GM12878 (cell line): ENCODE data around the gene FAM81A. TPM values are rescaled to one million over a fixed set of nuclear protein-coding genes. Genes with fewer than 3 reads are reported as not detected.
"Not testable (repeated sequence)": the region's sequence is repeated elsewhere in the genome, so short reads cannot be mapped to it uniquely, and the experiment has no call there.

Experiments
- ATAC-seq: fragments of 200-7000 bp; cut with Tn5 transposase; 3 replicates; pipeline ENCODE4 v1.9.1; 2020; ENCODE audit warnings: mild to moderate bottlenecking, moderate library complexity
- BruUV-seq: library from RNA; stranded (reverse); fragments of 400-500 nt; replicated peaks from 2 replicates; lab custom pipeline; 2021; lab: Mats Ljungman, UMichigan
- CTCF ChIA-PET: fragments of 300-600 bp; sonication (Branson Sonifier 250); formaldehyde crosslinking; extraction: SDS; loops from one replicate; lab custom pipeline; 2021; ENCODE audit warnings: inconsistent platforms; lab: Yijun Ruan, JAX
- POLR2A ChIA-PET: fragments of 350-600 bp; formaldehyde crosslinking; extraction: SDS; loops from one replicate; lab custom pipeline; 2021; ENCODE audit warnings: inconsistent platforms; lab: Charles Lee
- RAD21 ChIA-PET: fragments of 300-600 bp; sonication (Branson Sonifier 250); formaldehyde crosslinking; loops from one replicate; lab custom pipeline; 2023; ENCODE audit warnings: antibody characterized with exemption; ENCODE audit not compliant: unreplicated experiment; lab: Charles Lee
- SMC1A ChIA-PET: fragments of 300-600 bp; sonication (Branson Sonifier 250); formaldehyde crosslinking; loops from one replicate; lab custom pipeline; 2023; ENCODE audit not compliant: unreplicated experiment, uncharacterized antibody; lab: Charles Lee
- DNase-seq: peaks from one replicate; pipeline ENCODE4 v3.0.0-alpha.2; 2011; ENCODE audit warnings: low read depth, low spot score
- FAIRE-seq: peaks from 3 replicates; lab custom pipeline; 2011; peaks lifted over from hg19 to GRCh38; lab: Jason Lieb, UNC
- H2AFZ ChIP-seq: 2 replicates; pipeline ENCODE4 v1.6.0; 2011; ENCODE audit warnings: low read depth, low read length, control low read depth; ENCODE audit not compliant: control insufficient read depth
- H3K27ac ChIP-seq: 2 replicates; pipeline ENCODE4 v1.5.1; 2011; ENCODE audit warnings: control low read depth; ENCODE audit not compliant: control insufficient read depth, insufficient read depth
- H3K27me3 ChIP-seq, 2 experiments: replicated peaks in 1 of 2; 2 replicates each; pipeline versions ENCODE4 v1.6.0 to v1.6.1; 2011; ENCODE audit warnings: low read length in 1 of 2; ENCODE audit not compliant: control insufficient read depth in 2 of 2, insufficient read depth in 2 of 2
- H3K36me3 ChIP-seq, 2 experiments: 2 replicates each; pipeline ENCODE4 v1.5.1; 2011; ENCODE audit warnings: low read length in 1 of 2; ENCODE audit not compliant: control insufficient read depth in 2 of 2, insufficient read depth in 2 of 2
- H3K4me1 ChIP-seq: 2 replicates; pipeline ENCODE4 v1.6.1; 2011; ENCODE audit warnings: mild to moderate bottlenecking, low read length, moderate library complexity, mixed read lengths; ENCODE audit not compliant: control insufficient read depth, insufficient read depth
- H3K4me2 ChIP-seq: 2 replicates; pipeline ENCODE4 v1.6.0; 2011; ENCODE audit warnings: control low read depth; ENCODE audit not compliant: control insufficient read depth, insufficient read depth
- H3K4me3 ChIP-seq: fragments of 200-600 bp; sonication (generic); 2 replicates; pipeline ENCODE4 v1.5.1; 2016
- H3K79me2 ChIP-seq: 2 replicates; pipeline ENCODE4 v1.6.0; 2011; ENCODE audit warnings: low read length; ENCODE audit not compliant: control insufficient read depth, insufficient read depth
- H3K9ac ChIP-seq: 2 replicates; pipeline ENCODE4 v1.8.0; 2011; ENCODE audit warnings: low read length, control low read depth, mixed read lengths; ENCODE audit not compliant: control insufficient read depth, insufficient read depth
- H3K9me3 ChIP-seq: replicated peaks from 3 replicates; pipeline ENCODE4 v1.5.1; 2011; ENCODE audit warnings: mild to moderate bottlenecking, low read length; ENCODE audit not compliant: control insufficient read depth, insufficient read depth
- H4K20me1 ChIP-seq: 2 replicates; pipeline ENCODE4 v1.6.0; 2011; ENCODE audit not compliant: control insufficient read depth, insufficient read depth
- MEF2B ChIP-seq: fragments of 450-650 bp; IDR thresholded peaks from 2 replicates; pipeline ENCODE4 v1.6.1; 2018; ENCODE audit warnings: mild to moderate bottlenecking, moderate library complexity; ENCODE audit not compliant: partially characterized antibody, poor library complexity, severe bottlenecking
- POLR2AphosphoS2 ChIP-seq: IDR thresholded peaks from 2 replicates; pipeline ENCODE4 v1.6.1; 2011; ENCODE audit warnings: low read depth, mild to moderate bottlenecking, low read length, improper control_type of control experiment, moderate library complexity
- RAD51 ChIP-seq: fragments of 450-650 bp; IDR thresholded peaks from 2 replicates; pipeline ENCODE4 v1.6.1; 2016; ENCODE audit warnings: moderate library complexity, mild to moderate bottlenecking, inconsistent platforms
- ZBTB4 ChIP-seq: fragments of 450-650 bp; formaldehyde crosslinking; IDR thresholded peaks from 2 replicates; pipeline ENCODE4 v1.4.0; 2022; ENCODE audit warnings: mild to moderate bottlenecking, moderate library complexity
- WGBS: methylation state at CpG from one replicate; pipeline ENCODE4 v1.1.6; 2016; ENCODE audit warnings: low lambda C conversion rate; ENCODE audit not compliant: insufficient replicate concordance, insufficient coverage; ENCODE audit errors: missing lambda C conversion rate; 5-methylcytosine and 5-hydroxymethylcytosine counted together
- in situ Hi-C: fragments of 300-500 bp; cut with MboI; formaldehyde crosslinking; loops from 9 replicates; pipeline ENCODE4 v1.14.3; 2018; ENCODE audit warnings: mixed read lengths
- intact Hi-C: fragments of 100-400 bp; cut with micrococcal nuclease; formaldehyde crosslinking; loops from one replicate; pipeline ENCODE4 v1.14.2; 2022; ENCODE audit not compliant: unreplicated experiment
- polyA plus RNA-seq, 11 experiments: library from polyadenylated mRNA; depleted of rRNA in 4 of 11; unstranded in 6 of 11; stranded (reverse) in 5 of 11; fragments of >200 nt; fragmentation: Nextera tagmentation in 4 of 11; fragmentation: Illumina TruSeq in 1 of 11; extraction: Ambion mirVana in 4 of 11; extraction: Trizol in 1 of 11; gene quantifications; 1 replicate in 1 of 11; 2 replicates in 10 of 11; pipeline versions ENCODE4 v1.2.1 to v1.2.3, GENCODE V29; 2011 to 2016; ENCODE audit warnings: inconsistent platforms in 2 of 11, missing spikeins in 2 of 11, low read depth in 1 of 11
- total RNA-seq, 4 experiments: library from RNA; depleted of rRNA in 3 of 4; stranded (reverse); fragments of >200 nt in 3 of 4; fragmentation: Illumina TruSeq in 1 of 4; extraction: Trizol in 1 of 4; gene quantifications; 2 replicates each; pipeline versions ENCODE4 v1.2.1 to v1.2.3, GENCODE V29; 2013 to 2021

FAM81A gene
- total and polyA plus RNA-seq, 10 of the 15 experiments (the other 5 are each of a cell fraction or from before 2014, with no cell fraction given): 0.18 to 34.5 (median 16.2) TPM

DNA sequence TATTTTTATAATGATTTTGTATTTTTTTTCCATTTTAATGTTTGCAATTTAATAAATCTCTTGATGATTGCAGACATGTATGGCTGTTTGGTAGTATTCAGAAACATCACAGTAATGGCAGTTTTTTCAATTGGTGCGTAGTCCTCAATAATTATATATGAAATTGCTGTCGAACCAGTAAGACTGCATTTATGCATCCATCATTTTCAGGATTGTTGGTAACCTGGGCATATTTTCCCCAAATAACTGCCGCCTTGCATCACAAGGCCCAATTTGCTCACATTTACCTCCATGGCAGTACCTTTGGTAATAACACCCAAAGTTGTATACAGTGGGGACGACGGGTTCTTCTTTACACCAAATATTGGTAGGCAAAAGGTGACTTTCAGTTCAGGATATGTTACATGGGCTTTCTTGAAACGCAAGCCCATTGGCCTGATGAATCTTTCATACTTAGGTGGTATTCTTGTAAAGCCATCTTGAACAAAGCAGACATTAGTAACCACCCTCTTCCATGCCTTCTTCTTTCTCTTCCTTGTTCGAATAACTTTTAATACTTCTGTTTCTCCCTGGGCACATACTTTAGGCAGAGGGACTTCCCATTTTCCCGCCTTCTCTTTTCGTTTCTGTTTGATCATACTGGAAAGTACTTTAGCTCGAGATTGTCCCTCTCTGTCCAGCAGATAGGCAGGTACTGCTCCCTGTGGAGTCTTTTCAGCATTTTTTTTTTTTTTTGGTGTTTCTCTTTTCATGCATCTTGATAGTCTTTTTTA is 36.7 kb upstream of the FAM81A start:
- H2AFZ ChIP-seq, H3K27me3 ChIP-seq, BruUV-seq, H3K79me2 ChIP-seq, DNase-seq, H3K4me3 ChIP-seq, H3K9ac ChIP-seq, H4K20me1 ChIP-seq, H3K9me3 ChIP-seq, in situ Hi-C loops, ATAC-seq, intact Hi-C loops, H3K36me3 ChIP-seq: not testable (repeated sequence)
- H3K4me2 ChIP-seq: peak overlapping the region; percentile 81; the same call in 1 of the 2 replicates
- peaks cover 59% of the 10 kb centered on the region for H3K4me1 ChIP-seq
- SMC1A ChIA-PET: interaction anchor here (1.1 to 6.4 kb wide), 4 partner anchors 7 to 27 kb away, joined by 3 to 67 read pairs (median 8); no protein-coding TSS in a partner anchor
- POLR2A ChIA-PET: interaction anchor here (0.6 to 3.2 kb wide), 3 partner anchors 10 to 27 kb away, joined by 3 to 21 read pairs (median 6); no protein-coding TSS in a partner anchor
- RAD21 ChIA-PET: interaction anchor here (0.7 to 6.6 kb wide), 5 partner anchors 9 to 100 kb away, joined by 3 to 78 read pairs (median 4); no protein-coding TSS in a partner anchor
- CTCF ChIA-PET: interaction anchor here (1.1 to 2.8 kb wide), 2 partner anchors 9 to 154 kb away, joined by 3 to 24 read pairs; no protein-coding TSS in a partner anchor
- WGBS: 94% methylated on average over 10 of the region's 10 CpGs
- FAIRE-seq: peak; percentile 52
- peak overlapping the region; percentile 87; the same call in 1 of the 2 replicates for H3K27ac ChIP-seq

DNA sequence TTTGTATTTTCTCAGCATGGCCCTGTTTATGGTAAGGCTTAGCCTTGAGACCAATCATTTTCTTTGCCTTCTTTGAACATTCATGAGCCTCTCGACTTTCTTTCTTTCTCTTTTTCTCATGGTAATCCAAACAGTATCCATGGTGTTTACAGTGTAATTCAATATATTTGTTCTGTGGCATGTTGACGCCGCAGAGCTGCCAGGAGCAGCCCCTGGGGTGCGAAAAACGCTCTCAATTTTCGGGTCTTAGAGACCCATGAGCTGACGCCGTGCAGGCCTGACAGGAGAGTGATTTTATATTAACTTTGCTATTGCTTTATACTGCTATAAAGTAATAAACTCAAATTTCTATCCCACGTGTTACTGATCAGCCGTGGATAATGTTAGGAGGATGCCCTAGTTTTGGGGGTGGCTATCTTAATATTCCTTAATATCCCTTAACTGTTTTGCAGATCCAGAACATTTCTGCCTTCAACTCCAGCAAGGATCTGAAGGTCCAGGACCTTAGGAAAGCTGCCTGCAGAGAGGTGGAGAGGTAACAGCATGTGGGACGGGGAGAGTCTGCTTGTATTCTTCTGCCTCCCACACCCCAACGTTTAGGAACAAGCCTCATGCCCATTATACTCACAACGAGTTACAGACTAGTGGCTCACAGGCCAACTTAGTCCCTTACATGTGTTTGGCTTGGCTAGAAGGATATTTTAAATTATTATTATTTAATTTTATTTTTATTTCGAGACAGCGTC is 36.0 kb upstream of the FAM81A start:
- Histone ChIP-seq H3K4me2 (peak overlapping the region; percentile 81; the same call in 1 of the 2 replicates), H4K20me1 (no peaks in the 10 kb centered on the region), H3K9ac (no peak overlapping the region), H3K27me3 (no peaks in the 10 kb centered on the region), H3K4me3 (no peak overlapping the region), H3K4me1 (peaks cover 63% of the 10 kb centered on the region), H3K79me2 (no peaks in the 10 kb centered on the region; the same call in none of the 2 replicates), H2AFZ (no peak overlapping the region), H3K27ac (peak overlapping the region; percentile 3; the same call in 1 of the 2 replicates), H3K36me3 (no peaks in the 10 kb centered on the region), H3K9me3 (no peaks in the 10 kb centered on the region)
- ChIA-PET RAD21 (interaction anchor here (0.7 to 1.3 kb wide), 2 partner anchors 8 to 80 kb away, joined by 4 to 5 read pairs; no protein-coding TSS in a partner anchor), CTCF (interaction anchor here (1.1 kb wide), 1 partner anchor 155 kb away, joined by 3 read pairs; no protein-coding TSS in a partner anchor), SMC1A (interaction anchor here (6.4 kb wide), 1 partner anchor 10 kb away, joined by 67 read pairs; no protein-coding TSS in a partner anchor), POLR2A (interaction anchor here (0.7 kb wide), 1 partner anchor 42 kb away, joined by 7 read pairs; no protein-coding TSS in a partner anchor)
- 87% methylated on average over 15 of the region's 15 CpGs for WGBS
- no peak for DNase-seq
- ATAC-seq: no peak
- no peak for FAIRE-seq
- in situ Hi-C loops (no loop called here), intact Hi-C loops (no loop called here)
- no TSS peak for BruUV-seq
- TF ChIP-seq MEF2B: no peak
- TF ChIP-seq RAD51: no peak
- TF ChIP-seq ZBTB4: no peak
- no peak for TF ChIP-seq POLR2AphosphoS2
